Mesenchymal stem cell (in vitro differentiated cells and primary cell): ENCODE measurements around the gene FAM83F.
"Not testable (repeated sequence)": the region's sequence is repeated elsewhere in the genome, so short reads cannot be mapped to it uniquely, and the experiment has no call there.

Experiments
- DNase-seq: peaks from one replicate; pipeline ENCODE4 v3.0.0-alpha.2; 2013
- H2AFZ ChIP-seq: one replicate; pipeline ENCODE4 v1.6.1; 2013; ENCODE audit warnings: low read depth, mild to moderate bottlenecking, control low read depth, inconsistent platforms, low read length, moderate library complexity
- H2AK5ac ChIP-seq: 2 replicates; pipeline ENCODE4 v1.6.1; 2013; ENCODE audit warnings: low read length, moderate library complexity, mild to moderate bottlenecking, inconsistent platforms; ENCODE audit not compliant: severe bottlenecking
- H2BK120ac ChIP-seq: one replicate; pipeline ENCODE4 v1.6.1; 2013; ENCODE audit warnings: low read depth, mild to moderate bottlenecking, inconsistent platforms, low read length, moderate library complexity
- H2BK12ac ChIP-seq, 2 experiments: one replicate each; pipeline ENCODE4 v1.6.1; 2013; ENCODE audit warnings: inconsistent platforms in 2 of 2, low read length in 2 of 2, mild to moderate bottlenecking in 2 of 2, moderate library complexity in 2 of 2, control low read depth in 1 of 2
- H2BK15ac ChIP-seq: one replicate; pipeline ENCODE4 v1.6.1; 2013; ENCODE audit warnings: mild to moderate bottlenecking, low read depth, inconsistent platforms; ENCODE audit not compliant: poor library complexity, severe bottlenecking
- H2BK5ac ChIP-seq: 2 replicates; pipeline ENCODE4 v1.6.1; 2013; ENCODE audit warnings: low read depth, mild to moderate bottlenecking, low read length, control low read depth, inconsistent platforms; ENCODE audit not compliant: poor library complexity, severe bottlenecking
- H3K14ac ChIP-seq, 2 experiments: one replicate each; pipeline ENCODE4 v1.6.1; 2013; ENCODE audit warnings: inconsistent platforms in 2 of 2, low read length in 2 of 2, control low read depth in 1 of 2, mild to moderate bottlenecking in 1 of 2, moderate library complexity in 1 of 2
- H3K18ac ChIP-seq, 2 experiments: one replicate each; pipeline ENCODE4 v1.6.1; 2013; ENCODE audit warnings: inconsistent platforms in 2 of 2, low read length in 2 of 2, control low read depth in 1 of 2, low read depth in 1 of 2, mild to moderate bottlenecking in 1 of 2
- H3K23ac ChIP-seq, 2 experiments: one replicate each; pipeline ENCODE4 v1.6.1; 2013; ENCODE audit warnings: inconsistent platforms in 2 of 2, low read length in 2 of 2, mild to moderate bottlenecking in 2 of 2, moderate library complexity in 2 of 2, control low read depth in 1 of 2
- H3K27ac ChIP-seq: 2 replicates; pipeline ENCODE4 v1.5.1; 2013; ENCODE audit warnings: mild to moderate bottlenecking, moderate library complexity, low read length, control low read depth, inconsistent platforms; ENCODE audit not compliant: poor library complexity, severe bottlenecking
- H3K27me3 ChIP-seq, 2 experiments: 2 replicates each; pipeline versions ENCODE4 v1.6.1 to v1.7.0; 2013; ENCODE audit warnings: low read length in 2 of 2, mild to moderate bottlenecking in 2 of 2, moderate library complexity in 2 of 2, control low read depth in 1 of 2, inconsistent platforms in 1 of 2; ENCODE audit not compliant: control insufficient read depth in 1 of 2, insufficient read depth in 1 of 2
- H3K36me3 ChIP-seq, 2 experiments: 2 replicates each; pipeline versions ENCODE4 v1.6.1 to v1.7.0; 2013; ENCODE audit warnings: low read length in 2 of 2, control low read depth in 1 of 2, inconsistent platforms in 1 of 2, low read depth in 1 of 2, mild to moderate bottlenecking in 1 of 2; ENCODE audit not compliant: insufficient read depth in 2 of 2, control insufficient read depth in 1 of 2
- H3K4ac ChIP-seq, 2 experiments: one replicate each; pipeline ENCODE4 v1.6.1; 2013; ENCODE audit warnings: inconsistent platforms in 2 of 2, low read length in 2 of 2, mild to moderate bottlenecking in 2 of 2, moderate library complexity in 2 of 2, control low read depth in 1 of 2, low read depth in 1 of 2
- H3K4me1 ChIP-seq: 2 replicates; pipeline ENCODE4 v1.6.1; 2013; ENCODE audit warnings: low read depth, low read length, control low read depth; ENCODE audit not compliant: control insufficient read depth, insufficient read depth
- H3K4me2 ChIP-seq: 2 replicates; pipeline ENCODE4 v1.6.1; 2013; ENCODE audit warnings: low read length, mild to moderate bottlenecking, inconsistent platforms; ENCODE audit not compliant: poor library complexity, severe bottlenecking
- H3K4me3 ChIP-seq, 2 experiments: 2 replicates each; pipeline versions ENCODE4 v1.5.1 to v1.7.0; 2013; ENCODE audit warnings: low read length in 2 of 2, mild to moderate bottlenecking in 2 of 2, control low read depth in 1 of 2, low read depth in 1 of 2; ENCODE audit not compliant: insufficient read depth in 1 of 2
- H3K79me1 ChIP-seq: replicated peaks from 2 replicates; pipeline ENCODE4 v1.6.1; 2013; ENCODE audit warnings: mild to moderate bottlenecking, control low read depth, low read length, inconsistent platforms; ENCODE audit not compliant: poor library complexity, severe bottlenecking
- H3K9ac ChIP-seq: 2 replicates; pipeline ENCODE4 v1.7.0; 2013; ENCODE audit warnings: mild to moderate bottlenecking, low read length, moderate library complexity
- H3K9me3 ChIP-seq: 2 replicates; pipeline ENCODE4 v1.7.0; 2013; ENCODE audit warnings: mild to moderate bottlenecking, low read length; ENCODE audit not compliant: control insufficient read depth
- H4K8ac ChIP-seq: one replicate; pipeline ENCODE4 v1.6.1; 2013; ENCODE audit warnings: inconsistent platforms, mild to moderate bottlenecking, low read length, moderate library complexity
- H4K91ac ChIP-seq: one replicate; pipeline ENCODE4 v1.6.1; 2013; ENCODE audit warnings: mild to moderate bottlenecking, low read length, inconsistent platforms
- WGBS: methylation state at CpG from one replicate; pipeline ENCODE4 v1.1.7; 2013; ENCODE audit warnings: mixed read lengths; 5-methylcytosine and 5-hydroxymethylcytosine counted together

The FAM83F gene

DNA sequence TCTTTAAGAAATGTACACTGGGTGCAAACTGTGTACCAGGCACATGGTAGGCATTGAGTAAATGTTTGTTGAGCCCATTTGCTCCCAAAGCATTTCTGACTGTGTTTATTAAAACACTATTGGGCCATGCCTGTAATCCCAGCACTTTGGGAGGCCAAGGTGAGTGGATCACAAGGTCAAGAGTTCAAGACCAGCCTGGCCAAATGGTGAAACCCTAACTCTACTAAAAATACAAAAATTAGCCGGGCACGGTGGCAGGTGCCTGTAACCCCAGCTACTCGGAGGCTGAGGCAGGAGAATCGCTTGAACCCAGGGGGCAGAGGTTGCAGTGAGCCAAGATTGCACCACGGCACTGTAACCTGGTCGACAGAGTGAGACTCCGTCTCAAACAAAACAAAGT is 1.9 kb upstream of the FAM83F start:
- H3K9ac ChIP-seq, H2BK120ac ChIP-seq, H2BK15ac ChIP-seq, H3K9me3 ChIP-seq, H3K4me3 ChIP-seq, H3K4me2 ChIP-seq, H2BK12ac ChIP-seq, DNase-seq, H3K36me3 ChIP-seq, H2AK5ac ChIP-seq, H4K8ac ChIP-seq, H3K27ac ChIP-seq, H3K23ac ChIP-seq, H3K14ac ChIP-seq, H3K79me1 ChIP-seq, H2BK5ac ChIP-seq, H4K91ac ChIP-seq, H3K4ac ChIP-seq, H3K18ac ChIP-seq, H2AFZ ChIP-seq: not testable (repeated sequence)
- peaks cover 4 to 65% of the 10 kb centered on the region in 2 experiments for H3K27me3 ChIP-seq
- WGBS: 82% methylated on average over 7 of the region's 7 CpGs
- peaks cover 18% of the 10 kb centered on the region for H3K4me1 ChIP-seq

GRCh38 chr22:39994041-39994565 is 651 bp upstream of the FAM83F start:
- Histone ChIP-seq H2BK120ac (no peak overlapping the region), H3K4ac (no peak overlapping the region), H3K23ac (peak overlapping the region in 1 of 2 experiments; percentile 98), H2BK5ac (no peak overlapping the region), H3K4me1 (peaks cover 25% of the 10 kb centered on the region), H3K4me2 (no peak overlapping the region), H4K91ac (no peak overlapping the region), H3K27ac (no peak overlapping the region), H3K4me3 (no peak overlapping the region), H2BK15ac (no peak overlapping the region), H3K14ac (peak overlapping the region in 1 of 2 experiments; percentile 27), H3K9ac (no peak overlapping the region), H2AK5ac (no peak overlapping the region), H3K36me3 (peaks cover 0 to 3% of the 10 kb centered on the region in 2 experiments), H3K79me1 (no peaks in the 10 kb centered on the region), H3K18ac (no peak overlapping the region), H3K27me3 (peaks cover 4 to 65% of the 10 kb centered on the region in 2 experiments), H3K9me3 (no peaks in the 10 kb centered on the region), H4K8ac (no peak overlapping the region), H2BK12ac (no peak overlapping the region), H2AFZ (no peak overlapping the region)
- WGBS: 60% methylated on average over 19 of the region's 20 CpGs
- no peak for DNase-seq

DNA sequence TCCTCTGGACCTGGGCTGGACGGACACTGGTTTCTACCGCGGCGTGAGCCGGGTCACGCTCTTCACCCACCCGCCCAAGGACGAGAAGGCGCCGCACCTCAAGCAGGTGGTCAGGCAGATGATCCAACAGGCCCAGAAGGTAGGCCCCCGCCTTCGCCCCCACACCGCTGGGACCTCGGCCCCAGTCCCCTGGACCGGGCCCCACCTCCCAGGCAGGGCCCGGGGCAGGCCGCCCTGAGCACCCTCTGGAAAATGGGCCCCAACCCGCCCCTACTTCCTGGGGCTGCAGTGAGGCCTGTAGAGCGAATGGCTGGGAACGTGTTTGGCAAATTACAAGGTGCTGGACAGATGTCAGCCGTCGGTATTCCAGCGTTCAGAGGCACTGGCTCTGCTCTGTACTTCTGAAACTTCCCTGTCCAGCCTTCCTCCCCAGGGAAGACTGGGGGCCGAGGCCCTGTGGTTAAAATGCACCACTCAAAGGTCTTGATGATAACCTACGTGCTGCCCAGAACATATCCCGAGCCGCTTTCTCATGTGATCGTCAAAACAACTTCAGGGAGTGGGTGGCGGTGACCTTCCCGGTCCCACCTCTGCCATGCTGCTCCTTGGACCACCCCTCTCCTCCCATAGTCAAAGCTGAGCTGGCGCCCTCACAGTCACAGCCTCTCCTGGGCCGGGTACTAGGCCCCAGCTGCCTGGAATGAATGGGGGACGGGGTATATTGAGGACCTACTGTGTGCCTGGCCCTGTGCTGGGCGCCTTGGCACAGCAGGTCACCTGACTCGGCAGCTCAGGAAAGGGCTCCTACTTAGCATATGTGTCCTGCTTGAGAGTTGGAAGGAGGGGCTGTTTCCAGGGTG is 869 bp downstream of the FAM83F start:
- 60% methylated on average over 35 of the region's 35 CpGs for WGBS
- H3K4me2 ChIP-seq: no peak overlapping the region
- H2BK12ac ChIP-seq: peak overlapping the region in 1 of 2 experiments; percentile 43

GRCh38 chr22:39996732-39997131 is 2.0 kb downstream of the FAM83F start:
- no peak overlapping the region for H2BK5ac ChIP-seq
- WGBS: 75% methylated on average over 1 of the region's 3 CpGs
- H3K27ac ChIP-seq: no peak overlapping the region
- H3K4me1 ChIP-seq: peaks cover 33% of the 10 kb centered on the region
- no peak overlapping the region for H3K4me3 ChIP-seq
- H2AK5ac ChIP-seq: no peak overlapping the region
- H3K4me2 ChIP-seq: no peak overlapping the region
- H3K23ac ChIP-seq: no peak overlapping the region
- no peak overlapping the region for H2BK12ac ChIP-seq
- no peak overlapping the region for H3K18ac ChIP-seq
- no peak overlapping the region for H3K4ac ChIP-seq
- H2BK15ac ChIP-seq: no peak overlapping the region
- no peak overlapping the region for H2AFZ ChIP-seq
- H3K14ac ChIP-seq: no peak overlapping the region
- no peaks in the 10 kb centered on the region for H3K79me1 ChIP-seq
- peaks cover 4 to 83% of the 10 kb centered on the region in 2 experiments for H3K27me3 ChIP-seq
- no peaks in the 10 kb centered on the region for H3K9me3 ChIP-seq
- H2BK120ac ChIP-seq: no peak overlapping the region
- H3K9ac ChIP-seq: no peak overlapping the region
- H4K8ac ChIP-seq: no peak overlapping the region
- H4K91ac ChIP-seq: no peak overlapping the region
- peak; percentile 21 for DNase-seq
- H3K36me3 ChIP-seq: peaks cover 0 to 3% of the 10 kb centered on the region in 2 experiments

More for the DNA sequence above, 869 bp downstream of the FAM83F start:
- Histone ChIP-seq H2BK120ac (no peak overlapping the region), H2AFZ (no peak overlapping the region), H3K9ac (no peak overlapping the region), H3K4ac (no peak overlapping the region), H4K8ac (no peak overlapping the region), H3K4me1 (peaks cover 34% of the 10 kb centered on the region), H3K27ac (no peak overlapping the region), H4K91ac (no peak overlapping the region), H2BK15ac (no peak overlapping the region), H3K23ac (no peak overlapping the region), H3K4me3 (no peak overlapping the region), H3K9me3 (no peaks in the 10 kb centered on the region), H3K18ac (no peak overlapping the region), H3K14ac (peak overlapping the region in 1 of 2 experiments; percentile 36), H3K79me1 (no peaks in the 10 kb centered on the region), H2AK5ac (no peak overlapping the region), H2BK5ac (no peak overlapping the region), H3K27me3 (peaks cover 4 to 73% of the 10 kb centered on the region in 2 experiments), H3K36me3 (peaks cover 0 to 3% of the 10 kb centered on the region in 2 experiments)
- no peak for DNase-seq
